Astrocyte of the spinal cord (primary cell): ENCODE measurements around the gene CADM2.
"Not testable (repeated sequence)": the region's sequence is repeated elsewhere in the genome, so short reads cannot be mapped to it uniquely, and the experiment has no call there.

Source experiments
- DNase-seq: peaks from one replicate; pipeline ENCODE4 v3.0.0; 2011; ENCODE audit warnings: low read depth, low spot score
- H3K4me3 ChIP-seq: 2 replicates; pipeline ENCODE4 v1.5.1; 2011; ENCODE audit warnings: low read depth, mild to moderate bottlenecking, low read length, moderate library complexity
- in situ Hi-C: cut with HindIII; loops from 2 replicates; pipeline ENCODE4 v1.10.0; 2017; ENCODE audit warnings: low sequenced_read_pairs
- TF ChIP-seq, protein P1 (sequence below): IDR thresholded peaks from 2 replicates; pipeline ENCODE4 v1.5.1; 2012; ENCODE audit warnings: low read depth, mild to moderate bottlenecking, low read length, inconsistent platforms

Gene CADM2

GRCh38 chr3:85142626-85143025, 183.8 kb downstream of the CADM2 start:
- TF ChIP-seq, protein P1, sequence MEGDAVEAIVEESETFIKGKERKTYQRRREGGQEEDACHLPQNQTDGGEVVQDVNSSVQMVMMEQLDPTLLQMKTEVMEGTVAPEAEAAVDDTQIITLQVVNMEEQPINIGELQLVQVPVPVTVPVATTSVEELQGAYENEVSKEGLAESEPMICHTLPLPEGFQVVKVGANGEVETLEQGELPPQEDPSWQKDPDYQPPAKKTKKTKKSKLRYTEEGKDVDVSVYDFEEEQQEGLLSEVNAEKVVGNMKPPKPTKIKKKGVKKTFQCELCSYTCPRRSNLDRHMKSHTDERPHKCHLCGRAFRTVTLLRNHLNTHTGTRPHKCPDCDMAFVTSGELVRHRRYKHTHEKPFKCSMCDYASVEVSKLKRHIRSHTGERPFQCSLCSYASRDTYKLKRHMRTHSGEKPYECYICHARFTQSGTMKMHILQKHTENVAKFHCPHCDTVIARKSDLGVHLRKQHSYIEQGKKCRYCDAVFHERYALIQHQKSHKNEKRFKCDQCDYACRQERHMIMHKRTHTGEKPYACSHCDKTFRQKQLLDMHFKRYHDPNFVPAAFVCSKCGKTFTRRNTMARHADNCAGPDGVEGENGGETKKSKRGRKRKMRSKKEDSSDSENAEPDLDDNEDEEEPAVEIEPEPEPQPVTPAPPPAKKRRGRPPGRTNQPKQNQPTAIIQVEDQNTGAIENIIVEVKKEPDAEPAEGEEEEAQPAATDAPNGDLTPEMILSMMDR, result no peak
- in situ Hi-C loops, result no loop called here
- no peak overlapping the region for H3K4me3 ChIP-seq
- DNase-seq, result no peak

DNA sequence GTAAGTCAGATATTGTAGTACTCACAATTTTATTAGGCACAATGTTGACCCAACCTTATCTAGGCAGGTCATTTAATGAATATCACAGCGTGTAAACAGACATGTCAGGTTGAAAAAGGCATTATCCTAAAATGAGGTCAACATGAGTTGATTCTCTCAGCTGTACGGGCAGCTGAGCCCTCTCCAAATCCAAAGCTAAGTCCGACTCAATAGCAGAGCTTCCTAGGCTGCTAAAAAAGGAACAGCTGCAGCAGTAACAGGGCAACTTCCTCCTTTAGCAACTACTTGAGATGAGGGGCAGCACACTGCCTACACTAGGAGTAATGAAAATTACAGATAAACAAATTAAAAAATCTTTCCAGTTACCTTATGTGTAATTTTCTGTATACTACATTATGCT, 189.2 kb downstream of the CADM2 start:
- DNase-seq, result no peak
- no peak overlapping the region for H3K4me3 ChIP-seq
- in situ Hi-C loops, result no loop called here
- TF ChIP-seq, protein P1, result no peak

- in situ Hi-C loops, result no loop called here
- H3K4me3 ChIP-seq, result no peak overlapping the region
- no peak for DNase-seq
- TF ChIP-seq, protein P1, result no peak
Measured at GRCh38 chr3:85151555-85151954, 192.8 kb downstream of the CADM2 start.

GRCh38 chr3:85153279-85153678, 194.5 kb downstream of the CADM2 start:
- in situ Hi-C loops, H3K4me3 ChIP-seq, DNase-seq: not testable (repeated sequence)

DNA sequence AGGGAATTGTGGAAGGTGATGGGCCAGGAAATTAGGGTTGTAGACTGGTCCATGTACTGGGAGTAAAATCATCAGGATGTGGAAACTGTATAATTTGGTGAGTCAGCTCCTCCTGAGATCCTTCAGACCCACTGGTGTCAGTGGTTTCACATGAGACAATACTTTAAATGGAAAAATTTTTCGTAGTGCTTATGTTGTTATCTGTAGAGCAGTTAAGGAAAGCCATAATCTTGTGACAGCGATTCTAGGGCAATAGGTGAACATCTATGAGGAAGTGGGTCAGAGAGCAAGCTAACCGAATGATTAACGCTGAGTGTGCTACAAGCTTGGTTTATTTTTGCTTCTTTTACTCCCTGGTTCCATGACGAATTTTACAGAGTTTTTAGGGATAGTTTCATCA, 200.6 kb downstream of the CADM2 start:
- no peak for DNase-seq
- in situ Hi-C loops, result no loop called here
- TF ChIP-seq, protein P1, result no peak

DNA sequence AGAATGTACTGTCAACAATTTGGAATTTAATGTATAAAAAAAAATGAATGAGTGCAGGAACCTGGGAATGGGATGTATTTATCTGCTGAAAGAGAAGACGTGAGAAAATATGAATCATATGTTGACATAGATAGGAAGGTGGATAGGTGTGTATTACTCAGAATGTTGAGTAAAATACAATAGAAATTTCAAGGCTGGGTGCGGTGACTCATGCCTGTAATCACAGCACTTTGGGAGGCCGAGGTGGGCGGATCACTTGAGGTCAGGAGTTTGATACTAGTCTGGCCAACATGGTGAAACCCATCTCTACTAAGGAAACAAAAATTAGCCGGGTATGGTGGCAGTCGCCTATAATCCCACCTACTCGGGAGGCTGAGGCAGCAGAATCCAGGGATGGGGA, 202.8 kb downstream of the CADM2 start:
- no peak for DNase-seq
- H3K4me3 ChIP-seq, result no peak overlapping the region
- TF ChIP-seq, protein P1, result no peak
- in situ Hi-C loops, result no loop called here

More for the DNA sequence above, 200.6 kb downstream of the CADM2 start:
- no peak overlapping the region for H3K4me3 ChIP-seq

DNA sequence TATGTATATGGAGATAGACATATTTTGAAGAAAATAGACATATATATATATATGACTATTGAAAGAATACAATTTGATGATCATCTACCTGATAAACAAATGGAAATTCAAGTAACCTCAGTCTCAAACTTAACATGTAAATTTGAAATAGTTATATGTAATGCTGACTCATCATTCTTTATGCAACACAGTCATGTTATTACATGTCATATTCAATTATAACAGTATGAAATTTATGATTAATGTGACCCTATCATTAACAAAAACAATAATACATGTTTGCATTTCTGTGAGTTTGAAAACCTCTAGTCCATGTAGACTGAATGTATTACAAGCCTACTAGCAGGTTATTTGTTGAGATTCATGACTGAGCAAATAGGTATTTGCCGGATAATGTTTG, 204.1 kb downstream of the CADM2 start:
- no peak overlapping the region for H3K4me3 ChIP-seq
- no peak for DNase-seq
- in situ Hi-C loops, result no loop called here
- TF ChIP-seq, protein P1, result no peak
